ENCODE data around the gene COMMD4.
A peak's percentile ranks its signal among the peaks of the same experiment; 100 is the strongest.
"Not testable (repeated sequence)": the region's sequence is repeated elsewhere in the genome, so short reads cannot be mapped to it uniquely, and the experiment has no call there.

The COMMD4 gene

DNA sequence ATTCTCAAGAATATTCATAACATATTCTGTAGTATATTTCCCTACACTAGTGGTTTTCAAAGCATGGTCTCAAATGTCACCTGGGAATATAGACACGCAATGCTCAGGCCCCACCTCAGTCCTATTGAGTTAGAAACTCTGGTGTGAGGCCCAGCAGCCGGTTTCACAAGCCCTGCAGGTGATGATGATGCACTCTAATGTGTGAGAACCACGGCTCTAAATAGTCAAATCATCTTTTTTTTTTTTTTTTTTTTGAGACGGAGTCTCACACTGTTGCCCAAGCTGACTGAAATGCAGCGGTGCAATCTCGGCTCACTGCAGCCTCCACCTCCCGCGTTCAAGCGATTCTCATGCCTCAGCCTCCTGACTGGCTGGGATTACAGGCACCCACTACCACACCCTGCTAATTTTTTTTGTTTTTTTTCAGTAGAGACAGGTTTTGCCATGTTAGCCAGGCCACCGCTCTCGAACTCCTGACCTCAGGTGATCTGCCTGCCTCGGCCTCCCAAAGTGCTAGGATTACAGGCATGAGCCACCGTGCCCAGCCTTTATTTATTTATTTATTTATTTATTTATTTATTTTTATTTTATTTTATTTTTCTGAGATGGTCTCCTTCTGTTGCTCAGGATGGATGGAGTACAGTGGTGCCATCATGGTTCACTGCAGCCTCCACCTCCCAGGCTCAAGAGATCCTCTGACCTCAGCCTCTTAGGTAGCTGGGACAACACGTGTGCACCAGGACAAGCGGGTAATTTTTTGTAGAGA lies 2.0 kb upstream of the COMMD4 start:
- not testable (repeated sequence) for DNase-seq

DNA sequence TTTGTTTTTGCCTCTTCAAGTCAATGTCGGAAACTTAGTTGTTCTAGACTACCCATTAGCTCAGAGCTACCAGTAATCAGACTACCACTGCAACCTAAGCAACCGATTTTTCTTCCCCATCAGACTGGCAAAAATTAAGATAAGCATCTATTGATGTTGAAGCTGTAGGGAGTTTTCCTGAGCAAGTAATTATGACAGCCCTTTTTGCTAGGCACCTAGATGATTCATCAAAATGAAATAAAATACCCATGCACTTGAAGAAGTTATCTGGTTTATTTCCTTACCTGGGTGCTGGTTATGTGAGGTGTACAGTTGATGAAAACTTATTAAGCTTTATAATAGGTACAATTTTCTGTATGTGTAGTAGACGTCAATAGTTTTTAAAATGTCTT lies 554 bp upstream of the COMMD4 start:
- DNase-seq = no peak

- DNase-seq = no peak
Measured at GRCh38 chr15:75338661-75339240, 2.9 kb downstream of the COMMD4 start.

- DNase-seq = no peak
Measured at GRCh38 chr15:75339531-75340240, 3.8 kb downstream of the COMMD4 start.

GRCh38 chr15:75342221-75342620 lies 6.4 kb downstream of the COMMD4 start:
- no peak for DNase-seq

GRCh38 chr15:75343953-75344352 lies 8.1 kb downstream of the COMMD4 start:
- DNase-seq = not testable (repeated sequence)

GRCh38 chr15:75346796-75347221 lies 10.9 kb downstream of the COMMD4 start, which contains the start of gene NEIL1:
NEIL1 (plus strand) TSS chr15:75347039; CDS start chr15:75348906, 1,867 bp downstream.
- DNase-seq = no peak

DNA sequence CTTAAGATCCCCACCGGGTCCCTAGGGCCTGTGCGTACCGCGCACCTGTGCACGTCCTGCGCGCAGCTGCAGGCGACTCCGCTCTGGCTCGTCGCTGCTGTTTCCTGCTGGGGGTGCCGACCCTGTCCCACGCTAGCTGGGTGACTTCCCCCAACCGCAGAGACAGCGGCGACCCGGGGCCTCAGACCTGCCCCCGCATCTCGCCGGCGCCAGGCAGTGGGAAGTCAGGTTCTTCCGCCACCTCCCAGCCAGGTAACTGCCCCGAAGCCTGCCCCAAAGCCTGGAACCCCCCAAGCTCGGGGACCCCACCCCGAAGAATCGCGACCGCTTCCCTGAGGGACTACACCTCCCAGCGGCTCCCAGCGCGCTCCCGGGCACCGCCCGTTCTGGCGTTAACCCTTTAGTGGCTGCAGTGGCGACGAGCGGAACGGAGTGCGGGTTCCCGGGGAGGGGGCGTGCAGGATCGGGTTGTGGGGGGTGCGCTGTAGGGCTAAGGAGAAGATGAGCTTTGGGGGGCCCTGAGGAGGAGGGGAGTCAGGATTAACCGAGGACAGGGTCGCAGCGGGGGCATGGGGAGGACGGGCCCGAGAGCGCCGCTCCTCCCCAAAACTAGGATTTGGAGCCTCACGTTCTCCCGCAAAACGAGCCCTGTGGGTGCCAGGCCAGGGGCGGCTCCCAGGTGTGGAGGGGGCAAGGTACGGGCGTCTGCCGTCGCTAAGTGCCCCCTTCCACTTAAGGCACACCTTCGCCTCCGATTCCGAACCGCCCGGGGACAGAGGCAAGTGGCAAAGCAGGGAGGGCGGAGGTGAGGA lies 11.6 kb downstream of the COMMD4 start:
- DNase-seq = peak; percentile 59

- no peak for DNase-seq
Measured at GRCh38 chr15:75348034-75348561, 12.2 kb downstream of the COMMD4 start.

DNA sequence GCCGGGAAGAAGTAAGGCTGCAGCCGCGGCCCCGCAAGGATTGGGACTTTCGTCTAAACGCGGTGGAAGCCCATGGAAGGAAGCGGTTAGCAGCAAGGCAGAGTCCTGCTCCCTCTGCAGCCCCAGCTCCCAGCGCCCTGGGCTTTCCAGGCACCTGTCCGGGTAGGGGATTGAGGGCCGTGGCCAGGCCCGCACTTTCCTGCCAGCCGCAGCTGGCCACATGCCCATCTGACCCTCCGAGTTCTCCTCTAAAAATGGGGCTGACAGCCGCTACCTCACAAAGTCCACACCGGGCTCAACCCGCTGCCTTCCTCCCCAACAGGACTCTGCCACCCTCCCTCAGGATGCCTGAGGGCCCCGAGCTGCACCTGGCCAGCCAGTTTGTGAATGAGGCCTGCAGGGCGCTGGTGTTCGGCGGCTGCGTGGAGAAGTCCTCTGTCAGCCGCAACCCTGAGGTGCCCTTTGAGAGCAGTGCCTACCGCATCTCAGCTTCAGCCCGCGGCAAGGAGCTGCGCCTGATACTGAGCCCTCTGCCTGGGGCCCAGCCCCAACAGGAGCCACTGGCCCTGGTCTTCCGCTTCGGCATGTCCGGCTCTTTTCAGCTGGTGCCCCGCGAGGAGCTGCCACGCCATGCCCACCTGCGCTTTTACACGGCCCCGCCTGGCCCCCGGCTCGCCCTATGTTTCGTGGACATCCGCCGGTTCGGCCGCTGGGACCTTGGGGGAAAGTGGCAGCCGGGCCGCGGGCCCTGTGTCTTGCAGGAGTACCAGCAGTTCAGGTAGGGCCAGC lies 12.9 kb downstream of the COMMD4 start:
- no peak for DNase-seq

DNA sequence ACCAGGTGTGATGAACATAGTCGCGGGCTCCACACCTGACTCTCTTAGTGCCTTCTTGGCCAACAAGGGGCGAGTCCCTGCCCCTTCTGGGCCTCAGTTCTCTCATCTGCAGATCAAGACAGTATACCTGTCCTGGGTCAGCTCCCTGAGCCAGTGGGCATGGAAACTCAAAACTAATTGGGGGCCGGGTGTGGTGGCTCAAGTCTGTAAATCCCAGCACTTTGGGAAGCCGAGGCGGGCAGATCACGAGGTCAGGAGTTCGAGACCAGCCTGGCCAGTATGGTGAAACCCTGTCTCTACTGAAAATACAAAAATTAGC lies 13.4 kb downstream of the COMMD4 start:
- not testable (repeated sequence) for DNase-seq

- no peak for DNase-seq
Measured at GRCh38 chr15:75349851-75350588, 14.2 kb downstream of the COMMD4 start.

DNA sequence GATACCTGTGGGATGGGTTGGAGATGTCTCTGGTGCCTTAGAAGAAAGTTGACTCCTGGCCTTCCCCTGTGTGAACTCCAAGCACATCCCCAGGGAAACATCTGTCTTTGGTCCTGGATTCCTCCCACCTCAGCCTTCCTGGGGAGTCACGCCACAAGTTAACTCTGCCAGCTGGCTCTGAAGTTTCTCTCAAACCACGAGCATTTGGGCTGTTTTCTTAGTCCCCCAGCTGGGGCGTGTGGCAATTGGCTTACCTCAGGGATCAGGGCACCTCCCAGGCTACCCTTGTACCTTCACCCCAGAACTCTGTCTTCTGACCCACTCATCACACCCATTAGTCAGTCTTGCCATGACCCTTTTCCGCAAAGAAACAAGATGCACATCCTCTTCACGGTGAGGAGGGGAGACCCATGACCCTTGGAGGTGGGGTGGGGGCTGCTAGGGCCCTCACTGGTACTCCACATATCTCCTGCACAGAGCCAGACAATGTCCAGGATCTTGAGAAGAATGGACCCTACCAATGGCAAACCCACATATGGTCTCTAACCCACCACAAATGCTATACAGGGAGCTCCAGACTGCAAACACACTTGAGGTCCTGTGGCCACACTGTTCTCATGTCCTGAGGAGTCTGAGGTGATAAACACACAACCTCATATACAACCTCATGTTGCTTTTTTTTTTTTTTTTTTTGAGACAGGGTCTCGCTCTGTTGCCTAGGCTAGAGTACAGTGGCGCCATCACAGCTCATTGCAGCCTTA lies 14.9 kb downstream of the COMMD4 start:
- DNase-seq = no peak

GRCh38 chr15:75352186-75353080 lies 16.6 kb downstream of the COMMD4 start:
- DNase-seq = no peak

DNA sequence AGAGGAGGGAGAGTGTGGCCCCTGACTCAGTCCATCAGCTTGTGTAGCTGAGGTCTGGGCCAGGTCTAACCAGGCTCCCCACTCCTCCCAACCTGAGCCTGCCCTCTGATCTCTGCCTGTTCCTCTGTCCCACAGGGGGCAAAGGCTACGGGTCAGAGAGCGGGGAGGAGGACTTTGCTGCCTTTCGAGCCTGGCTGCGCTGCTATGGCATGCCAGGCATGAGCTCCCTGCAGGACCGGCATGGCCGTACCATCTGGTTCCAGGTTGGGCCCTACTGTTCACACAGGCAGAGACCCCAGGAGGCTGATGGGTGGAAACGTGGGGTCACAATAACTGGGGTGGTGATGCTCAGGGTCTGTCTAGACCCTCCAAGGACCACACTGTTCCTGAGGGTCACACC lies 17.7 kb downstream of the COMMD4 start:
- no peak for DNase-seq

DNA sequence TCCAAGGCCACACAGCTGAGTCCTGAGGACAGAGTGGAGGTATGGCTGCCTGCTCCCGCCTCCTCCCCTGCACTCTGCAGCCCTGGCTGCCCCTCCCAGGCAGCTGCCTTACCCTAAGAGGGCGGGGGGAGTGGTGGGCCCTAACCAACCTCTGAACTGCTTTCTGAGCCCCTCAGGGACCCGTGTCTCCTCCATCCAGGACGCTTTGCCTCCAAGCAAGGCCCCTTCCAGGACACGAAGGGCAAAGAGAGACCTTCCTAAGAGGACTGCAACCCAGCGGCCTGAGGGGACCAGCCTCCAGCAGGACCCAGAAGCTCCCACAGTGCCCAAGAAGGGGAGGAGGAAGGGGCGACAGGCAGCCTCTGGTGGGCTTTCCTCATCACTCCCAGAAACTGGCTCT lies 18.6 kb downstream of the COMMD4 start:
- DNase-seq = no peak

DNA sequence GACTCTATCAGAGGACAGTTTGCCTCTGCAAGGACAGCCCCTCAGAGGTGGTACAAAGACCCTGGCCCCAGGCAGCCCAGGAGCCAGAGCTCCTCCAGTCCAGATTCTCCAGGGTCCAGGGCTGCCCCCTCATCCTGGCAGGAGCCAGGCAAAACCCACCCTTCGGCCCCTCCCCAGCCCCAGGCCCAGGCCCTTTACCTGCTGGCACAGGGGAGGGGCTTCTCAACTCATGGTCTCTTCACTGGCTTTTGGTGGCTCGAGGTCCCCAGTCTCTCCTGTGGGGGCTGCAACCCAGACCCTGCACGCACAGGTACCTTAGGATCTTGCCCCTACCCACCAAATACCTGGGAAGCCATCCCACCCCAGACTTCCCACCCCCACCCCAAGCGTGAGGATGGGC lies 19.5 kb downstream of the COMMD4 start:
- no peak for DNase-seq

DNA sequence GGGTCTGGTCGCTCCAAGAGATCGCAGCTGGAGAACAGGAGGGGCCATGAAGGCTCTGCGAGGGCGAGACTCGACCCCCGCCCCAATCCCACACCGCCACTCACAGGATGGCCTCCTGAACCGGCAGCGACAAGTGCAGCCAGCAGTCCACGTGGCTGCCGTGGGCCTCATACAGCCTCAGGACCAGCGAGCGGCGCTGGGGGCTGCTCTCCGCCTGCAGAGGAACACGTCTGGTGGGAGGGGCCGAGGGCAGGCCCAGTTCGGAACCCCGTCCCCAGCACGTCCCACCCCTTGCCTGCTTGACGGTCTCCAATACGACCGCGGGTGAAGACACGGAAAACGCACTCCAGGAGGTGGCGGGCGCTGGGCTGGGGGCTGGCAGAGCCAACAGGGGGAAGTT lies 20.1 kb downstream of the COMMD4 start:
- no peak for DNase-seq

DNA sequence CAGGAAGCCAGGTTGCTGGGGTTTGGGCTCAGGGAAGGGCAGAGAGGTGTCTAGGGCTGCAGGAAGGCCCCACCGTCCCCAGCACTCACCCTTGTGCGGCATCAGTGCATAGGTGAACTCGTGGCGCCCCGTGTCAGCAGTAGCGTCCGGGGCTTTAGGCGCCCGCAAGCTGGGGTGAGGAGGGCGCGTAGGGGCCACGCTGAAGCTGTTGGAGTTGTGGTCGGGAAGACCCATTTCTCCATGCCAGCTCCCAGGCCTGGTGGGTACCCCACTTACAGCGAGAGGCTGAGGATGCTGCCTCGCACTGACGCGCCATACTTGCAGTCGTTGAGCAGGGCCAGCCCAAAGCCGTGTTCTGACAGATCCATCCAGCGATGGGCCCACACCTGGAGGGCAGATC lies 20.7 kb downstream of the COMMD4 start:
- DNase-seq = no peak
